Measurements from ENCODE around the gene UNC5B.

DNA sequence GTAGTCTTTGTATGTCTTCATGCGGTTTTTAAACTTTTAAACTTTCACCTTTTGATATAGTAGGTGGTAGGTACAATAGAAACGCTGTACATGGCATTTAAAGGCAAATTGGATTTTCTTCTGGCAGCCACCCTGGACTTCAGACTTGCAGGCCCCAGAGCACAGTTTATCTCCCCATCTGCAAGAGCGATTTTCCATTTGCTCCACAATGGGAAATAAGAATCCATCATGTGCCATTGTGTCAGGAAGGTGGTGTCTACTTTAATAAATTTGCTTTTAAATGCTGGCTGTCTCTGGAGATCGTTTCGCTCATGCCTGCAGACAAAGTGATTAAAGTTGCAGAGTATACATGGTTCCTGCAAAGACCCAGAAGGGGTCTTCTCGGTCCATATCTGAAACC lies 38.9 kb downstream of the UNC5B start:
- no peak for TF ChIP-seq POLR2AphosphoS5 (IDR thresholded peaks at IDR 0.05; ENCODE audit: low read depth, low read length)
- no peak for TF ChIP-seq SPI1 (IDR thresholded peaks at IDR 0.05; ENCODE audit: low read depth, low read length)
